Cardiac muscle cell (in vitro differentiated cells and primary cell): Measurements from ENCODE around the gene EED. TPM values are rescaled to one million over a fixed set of nuclear protein-coding genes. Genes with fewer than 3 reads are reported as not detected.

Experiments
- DNase-seq, 2 donors: peaks; one replicate each; pipeline versions ENCODE4 v3.0.0 to v3.0.0-alpha.2; 2010 to 2017; ENCODE audit warnings: low read depth in 1 of 2, low spot score in 1 of 2
- H3K27ac ChIP-seq: fragments of 200-600 bp; sonication (generic); 2 replicates; pipeline ENCODE4 v1.5.1; 2016
- H3K27me3 ChIP-seq: fragments of 200-600 bp; sonication (generic); 2 replicates; pipeline ENCODE4 v1.6.0; 2016; ENCODE audit warnings: control low read depth
- H3K36me3 ChIP-seq: fragments of 200-600 bp; sonication (generic); 2 replicates; pipeline ENCODE4 v1.5.1; 2016; ENCODE audit warnings: control low read depth
- H3K4me1 ChIP-seq: fragments of 200-600 bp; sonication (generic); 2 replicates; pipeline ENCODE4 v1.8.1; 2017; ENCODE audit warnings: low read depth, mild to moderate bottlenecking, mixed run types
- H3K4me3 ChIP-seq: fragments of 200-600 bp; sonication (generic); 2 replicates; pipeline ENCODE4 v1.5.1; 2016; ENCODE audit warnings: mild to moderate bottlenecking
- H3K9me3 ChIP-seq: fragments of 200-600 bp; sonication (generic); 2 replicates; pipeline ENCODE4 v1.5.1; 2017; ENCODE audit warnings: low read depth, mild to moderate bottlenecking, control low read depth
- CTCF ChIP-seq: IDR thresholded peaks from 2 replicates; pipeline ENCODE4 v1.5.1; 2012; ENCODE audit warnings: low read depth, mild to moderate bottlenecking, low read length
- polyA plus RNA-seq: library from polyadenylated mRNA; unstranded; fragments of >200 nt; fragmentation: Nextera tagmentation; extraction: Ambion mirVana; gene quantifications from 2 replicates; pipeline ENCODE4 v1.2.1, GENCODE V29; 2016
- total RNA-seq: library from RNA; depleted of rRNA; stranded (reverse); fragments of >200 nt; gene quantifications from 2 replicates; pipeline ENCODE4 v1.2.3, GENCODE V29; 2016

EED gene, protein sequence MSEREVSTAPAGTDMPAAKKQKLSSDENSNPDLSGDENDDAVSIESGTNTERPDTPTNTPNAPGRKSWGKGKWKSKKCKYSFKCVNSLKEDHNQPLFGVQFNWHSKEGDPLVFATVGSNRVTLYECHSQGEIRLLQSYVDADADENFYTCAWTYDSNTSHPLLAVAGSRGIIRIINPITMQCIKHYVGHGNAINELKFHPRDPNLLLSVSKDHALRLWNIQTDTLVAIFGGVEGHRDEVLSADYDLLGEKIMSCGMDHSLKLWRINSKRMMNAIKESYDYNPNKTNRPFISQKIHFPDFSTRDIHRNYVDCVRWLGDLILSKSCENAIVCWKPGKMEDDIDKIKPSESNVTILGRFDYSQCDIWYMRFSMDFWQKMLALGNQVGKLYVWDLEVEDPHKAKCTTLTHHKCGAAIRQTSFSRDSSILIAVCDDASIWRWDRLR
- total RNA-seq: 15.7 and 24.0 TPM in 2 replicates
- 30.1 and 50.4 TPM in 2 replicates for polyA plus RNA-seq

GRCh38 chr11:86244522-86245368 lies at the start of gene EED:
Gene EED, plus strand, starts transcription at chr11:86244753. Its CDS starts 477 bp downstream, at chr11:86245230.
- H3K9me3 ChIP-seq: no peaks in the 10 kb centered on the region
- H3K4me1 ChIP-seq: peaks cover 36% of the 10 kb centered on the region
- H3K27me3 ChIP-seq: no peaks in the 10 kb centered on the region
- peak; percentile 97 to 98 for DNase-seq
- H3K27ac ChIP-seq: peak within 1 kb of the TSS; percentile 99
- peak within 1 kb of the TSS; percentile 73 for H3K4me3 ChIP-seq
- TF ChIP-seq CTCF: no peak
- H3K36me3 ChIP-seq: no peaks in the 10 kb centered on the region

DNA sequence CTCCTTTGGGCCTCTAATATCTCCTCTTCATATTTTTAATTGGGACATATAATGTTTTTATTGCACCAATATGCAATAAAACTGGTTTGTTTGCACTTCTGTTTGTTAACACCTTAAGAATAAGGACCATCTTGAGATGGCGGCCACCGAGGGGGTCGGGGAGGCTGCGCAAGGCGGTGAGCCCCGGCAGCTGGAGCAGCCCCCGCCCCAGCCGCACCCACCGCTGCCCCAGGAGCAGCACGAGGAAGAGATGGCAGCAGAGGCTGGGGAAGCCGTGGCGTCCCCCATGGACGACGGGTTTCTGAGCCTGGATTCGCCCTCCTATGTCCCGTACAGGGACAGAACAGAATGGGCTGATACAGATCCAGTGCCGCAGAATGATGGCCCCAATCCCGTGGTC lies 49.6 kb upstream of the EED start:
- H3K9me3 ChIP-seq: no peaks in the 10 kb centered on the region
- H3K4me1 ChIP-seq: no peaks in the 10 kb centered on the region
- peaks cover 3% of the 10 kb centered on the region for H3K27me3 ChIP-seq
- H3K36me3 ChIP-seq: no peaks in the 10 kb centered on the region
- H3K4me3 ChIP-seq: no peak overlapping the region
- no peak for DNase-seq
- no peak overlapping the region for H3K27ac ChIP-seq
- no peak for TF ChIP-seq CTCF

GRCh38 chr11:86196085-86196696 lies 48.4 kb upstream of the EED start:
- no peaks in the 10 kb centered on the region for H3K9me3 ChIP-seq
- no peak for DNase-seq
- no peak overlapping the region for H3K27ac ChIP-seq
- H3K27me3 ChIP-seq: peaks cover 3% of the 10 kb centered on the region
- no peaks in the 10 kb centered on the region for H3K4me1 ChIP-seq
- no peak overlapping the region for H3K4me3 ChIP-seq
- no peak for TF ChIP-seq CTCF
- H3K36me3 ChIP-seq: no peaks in the 10 kb centered on the region

DNA sequence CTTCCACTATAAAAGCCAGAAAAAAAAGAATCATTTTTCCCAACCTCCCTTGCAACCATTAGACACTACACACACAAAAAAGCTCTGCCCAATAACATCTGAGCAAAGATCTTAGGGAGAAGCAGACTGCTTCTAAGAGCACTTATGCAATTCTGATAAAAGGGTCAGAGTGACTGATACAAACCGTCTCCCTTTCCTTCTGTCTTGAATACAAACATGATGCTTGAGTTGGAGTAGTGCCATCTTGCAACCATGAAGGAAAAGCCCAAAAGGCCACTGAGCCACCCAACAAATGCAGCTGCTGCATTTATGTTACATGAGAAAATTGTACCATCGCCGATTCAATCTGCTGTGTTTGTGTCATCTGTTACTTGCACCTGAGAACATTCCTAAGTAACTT lies 47.6 kb upstream of the EED start:
- H3K9me3 ChIP-seq: no peaks in the 10 kb centered on the region
- no peak overlapping the region for H3K4me3 ChIP-seq
- H3K36me3 ChIP-seq: no peaks in the 10 kb centered on the region
- H3K4me1 ChIP-seq: no peaks in the 10 kb centered on the region
- no peak for TF ChIP-seq CTCF
- no peak overlapping the region for H3K27ac ChIP-seq
- H3K27me3 ChIP-seq: peaks cover 3% of the 10 kb centered on the region
- peak in 1 of 2 donors; percentile 40 for DNase-seq

DNA sequence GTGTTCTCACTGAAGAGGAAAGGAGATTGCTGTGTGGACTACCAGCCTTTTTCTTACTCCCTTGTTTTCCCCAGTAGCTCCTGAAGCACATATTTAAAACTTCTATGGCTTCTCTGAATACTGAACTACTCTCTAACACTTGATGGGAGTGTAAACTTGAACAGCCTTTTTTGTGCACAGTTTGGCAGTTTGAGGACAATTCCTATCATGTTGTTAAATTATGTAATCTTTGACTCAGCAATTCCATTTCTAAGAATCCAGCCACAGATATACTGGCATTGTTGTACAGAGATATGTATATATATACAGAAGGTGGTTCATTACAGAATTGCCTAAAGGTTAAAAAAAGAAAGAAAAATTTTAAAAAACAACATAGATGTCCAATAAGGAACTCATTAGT lies 47.1 kb upstream of the EED start:
- H3K4me1 ChIP-seq: no peaks in the 10 kb centered on the region
- H3K36me3 ChIP-seq: no peaks in the 10 kb centered on the region
- H3K4me3 ChIP-seq: no peak overlapping the region

More for the DNA sequence above, 47.1 kb upstream of the EED start:
- Histone ChIP-seq H3K27ac (no peak overlapping the region), H3K27me3 (peaks cover 3% of the 10 kb centered on the region), H3K9me3 (no peaks in the 10 kb centered on the region)
- DNase-seq: peak in 1 of 2 donors; percentile 55
- no peak for TF ChIP-seq CTCF
